Stomach (tissue), 4 donors: ENCODE results near the gene CCDC138.

ENCODE experiments used
- CTCF ChIP-seq, 7 experiments: fragments of 450-650 bp in 4 of 7; fragments of 200-600 bp in 3 of 7; sonication (generic) in 3 of 7; IDR thresholded peaks; one replicate each; pipeline ENCODE4 v1.5.1; 2016 to 2019; ENCODE audit warnings: antibody characterized with exemption in 7 of 7, control low read depth in 2 of 7, mild to moderate bottlenecking in 1 of 7
- POLR2A ChIP-seq, 4 donors: fragments of 450-650 bp; IDR thresholded peaks; one replicate each; pipeline ENCODE4 v1.6.1; 2016; ENCODE audit warnings: antibody characterized with exemption in 4 of 4, control low read depth in 2 of 4, mild to moderate bottlenecking in 1 of 4, moderate library complexity in 1 of 4
- POLR2AphosphoS5 ChIP-seq, 3 donors: sonication (generic); formaldehyde crosslinking; IDR thresholded peaks; one replicate each; pipeline ENCODE4 v1.6.1; 2016; ENCODE audit warnings: antibody characterized with exemption in 3 of 3

DNA sequence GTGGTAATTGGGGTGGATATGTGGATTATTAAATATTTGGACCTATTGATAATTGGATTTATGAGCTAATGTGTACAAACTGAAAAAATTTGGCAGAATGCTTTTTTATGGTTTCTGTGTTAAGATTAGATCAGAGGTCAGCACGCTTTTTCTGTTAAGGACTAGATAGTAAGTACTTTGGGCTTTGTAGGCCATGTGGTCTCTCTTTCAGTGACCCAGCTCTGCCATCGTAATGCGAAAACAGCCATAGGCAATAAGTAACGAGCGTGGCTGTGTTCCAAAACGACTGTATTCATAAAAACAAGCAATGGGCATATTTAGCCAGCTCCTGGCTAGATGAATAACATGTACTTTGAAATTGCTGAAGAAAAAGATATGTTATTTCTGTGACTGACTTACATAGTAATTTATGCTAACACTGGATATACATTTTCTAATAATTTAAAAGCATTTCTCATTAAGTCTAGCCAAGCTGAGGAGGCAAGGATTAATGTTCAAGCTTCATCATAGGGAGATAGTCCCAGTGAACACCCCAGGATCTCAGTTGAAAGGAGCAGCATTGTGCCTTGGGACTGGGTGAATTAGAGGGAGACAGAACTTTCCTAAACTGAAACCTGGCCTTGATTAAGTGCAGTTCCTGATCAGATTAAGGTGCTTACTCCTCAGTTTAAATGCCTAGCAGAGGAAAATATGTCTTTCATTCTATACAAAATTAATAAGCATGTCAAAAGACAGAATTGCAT is 20.0 kb downstream of the CCDC138 start:
- TF ChIP-seq POLR2A (IDR thresholded peaks at IDR 0.05) (no peak), CTCF (IDR thresholded peaks at IDR 0.05) (no peak), POLR2AphosphoS5 (IDR thresholded peaks at IDR 0.05) (no peak)
